Stimulated activated naive CD4-positive, alpha-beta T cell treated with Interleukin-2 at 50 U/mL for 16 hours (primary cell): ENCODE measurements around the gene GFAP.
"Not testable (repeated sequence)": the region's sequence is repeated elsewhere in the genome, so short reads cannot be mapped to it uniquely, and the experiment has no call there.

Source experiments
- DNase-seq: peaks from one replicate; lab custom pipeline; 2025; lab: John Stamatoyannopoulos, UW

GFAP gene

GRCh38 chr17:44915321-44915726, at the start of gene GFAP:
Gene GFAP (minus strand): TSS chr17:44915500. CDS start chr17:44915486, 14 bp downstream.
- no peak for DNase-seq

GRCh38 chr17:44961921-44962350, 46.6 kb upstream of the GFAP start:
- no peak for DNase-seq

- DNase-seq, result no peak
Measured at GRCh38 chr17:44960691-44961090, 45.4 kb upstream of the GFAP start.

GRCh38 chr17:44959821-44960531, 44.7 kb upstream of the GFAP start:
- peak; percentile 11 for DNase-seq

GRCh38 chr17:44956998-44957981, 42.0 kb upstream of the GFAP start:
- no peak for DNase-seq

GRCh38 chr17:44955674-44956425, 40.5 kb upstream of the GFAP start:
- no peak for DNase-seq

- no peak for DNase-seq
Measured at GRCh38 chr17:44952946-44953475, 37.7 kb upstream of the GFAP start.

- DNase-seq, result no peak
Measured at GRCh38 chr17:44948315-44948795, 33.1 kb upstream of the GFAP start.

GRCh38 chr17:44947461-44948314, 32.4 kb upstream of the GFAP start, which contains the start of gene KIF18B:
Gene KIF18B (minus strand): TSS chr17:44947773. CDS start chr17:44936344, 11,429 bp downstream.
- peak; percentile 85 for DNase-seq

- not testable (repeated sequence) for DNase-seq
Measured at GRCh38 chr17:44945652-44946051, 30.4 kb upstream of the GFAP start.

- DNase-seq, result no peak
Measured at GRCh38 chr17:44942456-44942855, 27.2 kb upstream of the GFAP start.

- DNase-seq, result no peak
Measured at GRCh38 chr17:44941712-44942331, 26.5 kb upstream of the GFAP start.

- DNase-seq, result no peak
Measured at GRCh38 chr17:44940768-44941167, 25.5 kb upstream of the GFAP start.

GRCh38 chr17:44940317-44940716, 25.0 kb upstream of the GFAP start:
- no peak for DNase-seq

- DNase-seq, result no peak
Measured at GRCh38 chr17:44935116-44935515, 19.8 kb upstream of the GFAP start.

GRCh38 chr17:44934745-44935105, 19.4 kb upstream of the GFAP start:
- no peak for DNase-seq

GRCh38 chr17:44933824-44934744, 18.8 kb upstream of the GFAP start:
- no peak for DNase-seq

GRCh38 chr17:44932787-44933097, 17.4 kb upstream of the GFAP start:
- no peak for DNase-seq

- no peak for DNase-seq
Measured at GRCh38 chr17:44932096-44932786, 16.9 kb upstream of the GFAP start.
